Stimulated activated CD8-positive, alpha-beta memory T cell treated with anti-CD3 and anti-CD28 coated beads, Interleukin-12 subunit alpha, Interleukin-12 subunit beta, amount 100 ng/mL, for 4 hours (primary cell): ENCODE measurements around the gene ERI3.

Experiments used
- DNase-seq: peaks from one replicate; pipeline ENCODE4 v3.0.0-alpha.2; 2020; ENCODE audit warnings: low read depth

ERI3 gene

DNA sequence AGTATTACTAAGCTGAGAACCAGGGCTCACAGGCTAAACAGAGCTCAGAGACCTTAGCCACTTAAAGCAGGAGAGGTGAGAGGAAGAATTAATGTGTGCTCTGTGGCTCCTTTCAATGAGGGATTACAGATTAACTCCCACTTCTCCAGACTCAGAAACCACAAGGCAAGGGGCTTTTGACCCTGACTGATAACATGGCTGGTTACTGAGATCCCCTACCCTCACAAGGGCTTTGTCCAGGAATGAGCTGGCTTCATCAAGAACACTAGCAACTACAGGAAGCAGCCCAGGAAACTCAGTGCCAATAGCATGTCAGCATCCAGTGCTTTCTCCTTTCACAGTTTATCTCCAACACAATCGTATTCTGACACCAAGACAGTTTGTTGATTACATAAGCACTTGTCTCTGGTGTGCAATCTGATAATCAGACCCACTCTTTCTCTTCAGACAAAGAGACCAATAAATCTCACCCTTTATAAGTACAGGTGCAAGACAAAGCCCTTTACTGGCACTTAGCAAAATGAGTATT, 38.8 kb downstream of the ERI3 start:
- no peak for DNase-seq

DNA sequence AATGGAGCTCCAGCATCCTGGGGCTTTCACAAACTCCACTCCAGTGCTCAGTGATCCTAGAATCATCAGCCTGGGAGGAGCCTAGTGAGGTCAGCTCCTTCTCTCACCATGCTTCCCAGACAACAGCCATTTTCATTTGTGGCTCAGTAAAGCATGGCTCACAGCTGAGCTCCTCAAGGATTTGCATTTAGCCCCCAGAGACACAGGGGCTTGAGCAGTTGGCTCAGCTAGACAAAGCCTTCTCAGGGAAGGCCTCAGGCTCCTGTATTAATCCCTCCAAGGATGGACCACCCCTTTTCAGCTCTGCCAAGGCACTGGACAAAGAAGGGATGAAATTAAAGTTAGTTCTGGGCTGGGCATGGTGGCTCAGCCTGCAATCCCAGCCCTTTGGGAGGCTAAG, 39.5 kb downstream of the ERI3 start:
- DNase-seq: no peak

DNA sequence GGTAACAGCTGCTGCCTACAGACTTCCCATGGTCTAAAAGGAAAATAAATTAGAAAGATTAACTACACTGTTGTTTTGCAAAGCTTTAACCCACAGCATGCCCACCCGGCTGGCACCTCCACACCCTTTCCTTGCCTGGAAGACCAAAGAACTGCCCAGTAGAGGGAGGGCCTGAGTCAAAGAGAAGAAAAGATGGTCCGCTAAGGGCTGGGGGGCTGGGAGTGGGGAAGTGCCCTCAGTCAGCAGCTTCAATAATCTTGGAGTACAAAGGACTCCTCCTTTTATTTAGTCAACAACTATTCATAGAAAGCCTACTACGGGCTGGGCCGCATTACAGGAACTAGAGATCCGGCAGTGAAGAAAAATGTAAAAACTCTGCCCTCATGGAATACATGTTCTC, 40.6 kb downstream of the ERI3 start:
- DNase-seq: no peak

GRCh38 chr1:44313265-44313918, 41.7 kb downstream of the ERI3 start:
- no peak for DNase-seq

GRCh38 chr1:44312399-44313196, 42.5 kb downstream of the ERI3 start:
- no peak for DNase-seq

GRCh38 chr1:44310006-44310405, 45.1 kb downstream of the ERI3 start:
- no peak for DNase-seq

GRCh38 chr1:44305962-44306422, 49.1 kb downstream of the ERI3 start:
- DNase-seq: no peak

- DNase-seq: no peak
Measured at GRCh38 chr1:44303532-44303931, 51.5 kb downstream of the ERI3 start.

GRCh38 chr1:44302541-44302940, 52.5 kb downstream of the ERI3 start:
- DNase-seq: no peak

DNA sequence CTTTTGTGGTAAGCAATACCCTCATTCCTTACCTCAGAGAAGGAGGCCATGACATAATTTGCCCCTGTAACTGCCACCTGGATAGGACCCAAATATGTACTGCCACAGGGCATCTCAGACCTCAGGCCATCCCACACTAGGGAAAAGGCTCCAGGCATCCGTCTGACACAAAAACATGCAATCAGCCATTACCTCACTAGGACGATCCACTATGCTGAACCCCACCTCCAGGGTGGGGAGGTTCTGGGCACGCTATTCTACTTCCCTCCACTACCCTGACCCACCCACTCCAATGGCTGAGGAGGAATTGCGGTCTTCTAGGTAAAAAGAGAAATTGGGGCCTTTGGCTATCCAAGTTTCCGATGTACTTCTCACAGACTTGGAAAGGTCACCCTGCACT, 53.6 kb downstream of the ERI3 start:
- DNase-seq: no peak

- no peak for DNase-seq
Measured at GRCh38 chr1:44300852-44301251, 54.2 kb downstream of the ERI3 start.

- no peak for DNase-seq
Measured at GRCh38 chr1:44297695-44298400, 57.2 kb downstream of the ERI3 start.

- DNase-seq: no peak
Measured at GRCh38 chr1:44296806-44297205, 58.3 kb downstream of the ERI3 start.

DNA sequence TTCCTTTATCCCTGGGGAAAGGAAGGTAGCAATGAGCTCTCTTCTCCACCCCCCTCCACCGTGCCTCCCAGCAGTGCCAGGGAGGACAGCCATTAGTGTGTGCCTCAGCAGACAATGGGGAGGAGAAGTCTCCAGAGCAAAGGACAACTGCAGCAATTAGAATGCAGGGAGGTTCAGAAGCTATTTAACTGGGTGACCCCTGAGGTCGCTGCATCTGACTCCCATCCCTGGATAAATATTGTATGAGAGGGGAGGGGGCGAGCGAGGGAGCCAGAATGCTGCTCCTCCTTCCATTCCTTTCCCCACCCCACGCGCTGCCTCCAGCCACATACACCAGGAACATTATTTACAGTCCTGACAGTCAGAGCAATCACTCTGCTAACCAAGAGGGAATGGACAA, 59.0 kb downstream of the ERI3 start:
- no peak for DNase-seq

DNA sequence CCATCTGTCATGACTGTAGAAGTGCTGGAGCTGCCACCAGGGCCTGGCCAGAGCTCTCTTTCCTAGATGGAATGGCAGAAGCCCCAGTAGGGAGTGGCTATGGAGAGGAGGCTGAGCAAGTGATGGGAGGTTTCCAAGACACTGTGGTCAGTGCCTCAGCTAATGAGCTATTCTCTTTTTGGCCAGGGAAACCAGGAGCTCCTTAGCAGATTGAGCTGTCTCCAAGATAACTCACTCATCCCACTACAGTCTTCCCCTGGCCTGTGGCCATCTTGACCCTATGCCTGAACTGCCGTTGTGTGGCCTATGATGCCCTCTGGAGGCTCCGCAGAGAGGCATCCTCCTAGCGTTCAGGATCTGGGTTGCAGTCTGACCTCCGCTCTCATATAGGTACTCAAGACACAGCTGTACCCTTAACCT, 60.5 kb downstream of the ERI3 start:
- no peak for DNase-seq

DNA sequence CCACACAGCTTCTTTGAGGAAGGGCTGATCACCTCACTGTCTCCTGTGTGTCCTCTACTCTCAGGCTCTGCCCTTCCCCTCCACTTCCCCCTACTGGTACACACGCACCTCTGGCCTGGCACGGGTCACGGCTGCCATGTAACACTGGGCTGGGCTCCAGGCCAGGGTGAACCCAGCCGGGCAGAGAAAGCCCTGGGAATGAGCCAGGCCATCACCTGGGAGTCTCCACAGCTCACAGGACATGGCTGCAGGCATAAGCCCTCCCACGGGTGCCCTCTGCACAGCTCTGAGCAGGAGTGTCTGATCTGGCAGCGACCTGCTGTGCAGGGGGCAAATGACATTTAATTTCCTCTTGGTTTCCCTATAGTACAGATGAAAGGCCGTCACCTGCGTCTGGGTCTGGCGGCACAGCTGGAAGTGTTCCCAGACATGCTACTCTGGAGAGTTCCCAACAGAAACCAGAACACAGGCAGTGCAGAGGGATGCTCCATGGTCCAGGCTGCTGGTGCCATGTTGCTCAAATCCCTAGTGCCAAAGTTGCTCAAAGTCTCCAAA, 61.2 kb downstream of the ERI3 start:
- no peak for DNase-seq

DNA sequence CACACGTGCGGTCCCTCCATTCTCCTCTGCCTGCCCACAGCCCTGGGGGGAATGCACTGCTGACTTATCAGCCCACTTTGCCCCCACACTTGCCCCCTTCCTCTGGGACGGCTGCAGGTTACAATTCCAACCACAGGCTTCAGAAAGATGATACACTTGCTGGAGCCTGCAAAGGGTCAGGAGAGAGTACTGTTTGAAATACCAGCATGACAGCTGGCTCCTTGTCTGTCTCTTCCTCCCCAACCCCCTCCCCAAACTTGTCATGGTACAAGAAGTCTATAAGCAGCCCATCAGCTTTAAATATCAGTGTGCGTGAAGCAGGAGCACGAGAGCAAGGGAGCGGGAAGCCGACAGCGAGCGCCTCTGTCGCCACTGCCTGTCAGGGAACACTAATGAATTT, 62.4 kb downstream of the ERI3 start:
- no peak for DNase-seq

- no peak for DNase-seq
Measured at GRCh38 chr1:44290250-44291094, 64.6 kb downstream of the ERI3 start.

DNA sequence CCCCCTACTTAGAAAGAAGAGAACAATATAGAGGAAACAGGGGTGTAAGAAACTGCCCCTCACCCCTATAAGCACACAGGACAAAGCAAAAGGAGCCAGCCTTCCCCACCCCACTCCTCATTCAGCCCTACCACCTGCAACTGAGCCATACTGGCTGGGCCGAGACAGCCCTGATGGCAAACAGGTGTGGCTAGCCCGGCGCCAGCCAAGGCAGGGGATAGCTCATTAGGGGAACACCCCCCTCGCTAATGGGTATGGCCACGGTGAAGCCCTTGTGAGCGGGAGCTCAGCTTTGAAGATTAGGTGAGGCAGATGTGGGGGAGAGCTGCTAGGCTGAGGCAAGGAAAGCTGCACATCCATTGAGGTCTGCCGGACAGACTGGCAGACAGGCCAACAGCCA, 65.5 kb downstream of the ERI3 start:
- no peak for DNase-seq

GRCh38 chr1:44288883-44289282, 66.2 kb downstream of the ERI3 start:
- DNase-seq: no peak

GRCh38 chr1:44284184-44284583, 70.9 kb downstream of the ERI3 start:
- DNase-seq: no peak
